ENCODE measurements around the gene SH3RF2.

- no peak for TF ChIP-seq CTCF (IDR thresholded peaks at IDR 0.05)
- no peak for TF ChIP-seq POLR2A (IDR thresholded peaks at IDR 0.05)
These were observed 143.5 kb downstream of the SH3RF2 start for GRCh38 chr5:146079695-146080373.
